ENCODE results near the gene TEX48.

- TF ChIP-seq EP300 (IDR thresholded peaks at IDR 0.05; ENCODE audit: borderline replicate concordance in 1 of 2, control insufficient read depth in 1 of 2, low read depth in 2 of 2, low read length in 2 of 2) (no peak), ASH2L (IDR thresholded peaks at IDR 0.05; ENCODE audit: borderline replicate concordance, low read depth) (no peak), BHLHE40 (IDR thresholded peaks at IDR 0.05; ENCODE audit: borderline replicate concordance in 1 of 2, low read depth in 2 of 2, low read length in 1 of 2) (no peak)
Observed at GRCh38 chr9:114681594-114682332, at the start of gene TEX48.
